H1 (cell line): Measurements from ENCODE around the gene ATF3.

Experiments
- ASH2L ChIP-seq: fragments of 200-600, 300-600 bp; sonication (generic); IDR thresholded peaks from one replicate; pipeline ENCODE4 v1.7.1; 2017; ENCODE audit warnings: low read length
- CHD1 ChIP-seq: IDR thresholded peaks from 2 replicates; pipeline ENCODE4 v1.6.1; 2012; ENCODE audit warnings: low read depth, low read length, improper control_type of control experiment
- CTCF ChIP-seq, 3 experiments: IDR thresholded peaks; 1 replicate in 2 of 3; 2 replicates in 1 of 3; pipeline versions ENCODE4 v1.5.1 to v1.6.1; 2011; ENCODE audit warnings: low read length in 3 of 3, mild to moderate bottlenecking in 3 of 3, inconsistent platforms in 2 of 3, low read depth in 1 of 3, moderate library complexity in 1 of 3; ENCODE audit not compliant: insufficient read depth in 1 of 3; ENCODE audit errors: control extremely low read depth in 1 of 3
- KDM1A ChIP-seq: fragments of 200-600, 300-600 bp; sonication (generic); IDR thresholded peaks from 2 replicates; pipeline ENCODE4 v1.7.1; 2016; ENCODE audit warnings: mild to moderate bottlenecking, low read length, borderline replicate concordance
- POLR2A ChIP-seq, 2 experiments: IDR thresholded peaks; 1 replicate in 1 of 2; 2 replicates in 1 of 2; pipeline ENCODE4 v1.6.1; 2011; ENCODE audit warnings: low read depth in 2 of 2, low read length in 2 of 2, mild to moderate bottlenecking in 2 of 2; ENCODE audit errors: control extremely low read depth in 1 of 2
- SUZ12 ChIP-seq: fragments of 200-600 bp; sonication (generic); IDR thresholded peaks from 2 replicates; pipeline ENCODE4 v1.6.1; 2012; ENCODE audit warnings: mild to moderate bottlenecking, inconsistent platforms, low read length, moderate library complexity, mixed read lengths
- TAF1 ChIP-seq: IDR thresholded peaks from 2 replicates; pipeline ENCODE4 v1.6.1; 2011; ENCODE audit warnings: mild to moderate bottlenecking, low read depth, low read length
- YY1 ChIP-seq: IDR thresholded peaks from 2 replicates; pipeline ENCODE4 v1.6.1; 2011; ENCODE audit warnings: low read depth, mild to moderate bottlenecking, low read length

- TF ChIP-seq POLR2A (IDR thresholded peaks at IDR 0.05; ENCODE audit: control extremely low read depth in 1 of 2, low read depth in 2 of 2, low read length in 2 of 2): no peak
- no peak for TF ChIP-seq KDM1A
- no peak for TF ChIP-seq YY1
- no peak for TF ChIP-seq TAF1
- no peak for TF ChIP-seq CTCF (IDR thresholded peaks at IDR 0.05; ENCODE audit: control extremely low read depth in 1 of 3, insufficient read depth in 1 of 3, low read depth in 1 of 3, low read length in 3 of 3)
- TF ChIP-seq CHD1: no peak
- TF ChIP-seq SUZ12: no peak
- no peak for TF ChIP-seq ASH2L
Observed at GRCh38 chr1:212622906-212623305, 14.3 kb downstream of the ATF3 start.
